NCI-H748 treated with DMSO at 0.1 percent for 48 hours (cell line): ENCODE results near the gene DUSP22.
"Not testable (repeated sequence)": the region's sequence is repeated elsewhere in the genome, so short reads cannot be mapped to it uniquely, and the experiment has no call there.

Experiments
- DNase-seq: peaks from one replicate; lab custom pipeline; 2025; lab: John Stamatoyannopoulos, UW

DUSP22 gene

DNA sequence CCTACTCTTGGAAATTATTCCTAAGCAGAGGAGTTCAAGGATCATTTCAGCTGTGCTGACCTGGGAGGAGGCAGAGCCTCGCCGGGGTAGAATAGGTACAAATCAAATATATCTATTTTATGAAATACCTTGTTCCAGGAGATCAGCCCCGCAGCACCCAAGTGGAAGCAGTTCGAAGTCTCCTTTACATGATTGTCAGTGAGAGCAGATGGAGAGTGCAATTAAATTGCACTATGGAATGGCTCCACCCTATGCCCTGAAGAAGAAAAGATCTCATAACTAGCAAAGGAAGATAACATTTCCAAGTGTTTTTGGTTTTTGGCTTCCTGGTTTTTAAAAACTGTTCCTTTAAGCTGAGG, 31.4 kb downstream of the DUSP22 start:
- DNase-seq, result no peak

- no peak for DNase-seq
These were observed 31.9 kb downstream of the DUSP22 start for GRCh38 chr6:324116-324728.

- no peak for DNase-seq
These were observed 32.4 kb downstream of the DUSP22 start for GRCh38 chr6:324729-325125.

GRCh38 chr6:325161-325860, 33.0 kb downstream of the DUSP22 start:
- not testable (repeated sequence) for DNase-seq

- DNase-seq, result not testable (repeated sequence)
These were observed 33.8 kb downstream of the DUSP22 start for GRCh38 chr6:326066-326465.

DNA sequence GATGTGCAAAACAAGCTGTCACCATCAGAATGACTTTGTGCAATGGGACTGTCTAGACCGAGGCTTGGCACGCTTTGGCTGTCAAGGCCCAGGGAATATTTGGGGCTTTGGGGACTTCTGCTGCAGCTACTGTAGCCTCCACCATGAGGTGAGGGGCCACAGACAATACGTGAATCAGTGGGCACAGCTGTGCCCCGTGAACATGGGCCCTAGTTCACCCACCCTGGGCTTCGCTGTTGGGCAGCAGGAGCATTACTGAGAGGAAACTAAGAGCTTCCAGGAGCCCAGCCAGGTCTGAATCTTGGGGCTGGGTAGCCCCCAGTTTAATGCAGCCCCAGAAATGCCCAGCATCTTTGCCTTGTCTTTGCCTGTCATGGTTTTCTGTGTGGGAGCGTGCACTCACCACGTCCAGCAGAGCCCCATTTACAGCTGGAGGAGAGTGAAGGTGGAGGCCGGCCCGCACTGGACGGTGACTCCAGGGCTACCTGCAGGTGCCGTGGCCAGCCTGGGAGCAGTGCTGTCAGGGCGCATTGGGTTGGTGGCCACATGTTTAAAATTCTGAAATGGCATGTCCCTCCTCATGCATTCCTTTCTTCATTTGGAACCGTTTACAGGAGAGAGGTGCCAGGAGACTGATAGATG, 34.7 kb downstream of the DUSP22 start:
- no peak for DNase-seq

DNA sequence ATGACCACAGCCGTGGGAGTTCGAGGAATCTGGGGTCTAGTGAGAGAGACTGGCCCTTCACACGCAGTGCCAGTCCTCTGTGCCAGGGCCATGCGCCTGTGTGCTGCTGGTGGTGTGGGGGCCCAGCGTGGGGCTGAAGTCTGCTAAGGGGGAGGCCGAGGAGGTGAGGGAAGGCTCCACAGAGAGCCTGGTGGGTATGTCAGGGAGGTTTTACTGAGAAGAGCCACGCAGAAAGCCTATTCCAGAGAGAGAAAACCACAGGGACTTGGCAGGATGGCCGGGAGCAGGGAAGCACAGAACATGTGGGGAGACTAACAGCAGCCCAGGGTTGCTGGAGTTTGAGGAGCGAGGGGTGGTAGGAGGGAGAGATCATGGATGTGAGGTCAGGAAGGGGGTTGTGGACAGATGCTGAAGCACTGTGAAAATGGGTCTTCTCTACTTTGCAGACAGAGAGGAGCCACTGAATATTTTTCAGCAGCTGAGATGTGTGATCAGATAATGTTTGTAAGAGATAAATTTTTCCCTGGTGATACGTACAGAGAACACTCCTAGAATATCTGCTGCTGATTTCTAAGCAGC, 35.3 kb downstream of the DUSP22 start:
- DNase-seq, result no peak

DNA sequence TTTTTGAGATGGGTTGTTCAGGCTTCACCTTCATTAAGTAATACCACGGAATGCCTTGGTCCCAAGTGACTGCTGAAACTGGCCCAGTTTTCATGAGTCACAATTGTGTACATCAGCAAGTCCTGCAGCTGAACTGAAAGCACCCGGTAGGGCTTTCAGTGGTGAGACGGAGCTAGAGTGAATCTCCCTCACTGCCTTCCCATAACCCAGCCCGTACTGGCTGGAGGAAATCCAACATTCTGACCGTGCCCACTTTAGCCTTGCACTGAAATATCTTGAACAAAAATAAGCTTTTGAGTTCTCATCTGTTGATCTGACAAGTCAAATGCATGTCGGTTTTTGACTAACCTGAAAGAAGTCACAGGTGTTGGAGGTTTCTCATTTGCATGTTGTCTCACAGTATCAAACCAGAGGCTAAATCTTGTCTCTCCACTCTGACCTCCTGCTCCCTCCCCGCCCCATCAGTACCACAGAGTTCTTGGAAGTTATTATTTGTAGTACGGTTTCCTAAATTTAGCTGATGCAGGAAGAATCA, 35.9 kb downstream of the DUSP22 start:
- DNase-seq, result no peak

DNA sequence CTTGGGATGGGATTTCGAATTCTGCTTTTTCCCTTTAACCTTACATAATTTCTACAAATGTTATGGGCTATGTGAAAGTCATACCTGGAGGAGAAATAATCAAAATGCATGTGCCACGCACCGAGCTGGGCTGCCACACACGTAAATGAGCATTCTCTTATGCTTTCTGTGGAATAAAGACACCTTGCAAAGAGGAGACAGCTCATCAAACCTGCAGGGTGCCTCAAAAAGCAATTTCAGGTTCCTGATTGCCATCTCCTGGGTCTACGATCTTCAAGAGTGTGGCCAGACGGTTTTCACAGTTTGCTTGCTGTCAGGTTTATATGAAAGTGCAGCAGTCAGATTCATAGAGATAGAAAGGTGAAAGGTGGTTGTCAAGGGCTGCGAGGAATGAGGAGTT, 36.6 kb downstream of the DUSP22 start:
- no peak for DNase-seq

GRCh38 chr6:329888-330691, 37.8 kb downstream of the DUSP22 start:
- DNase-seq, result no peak

DNA sequence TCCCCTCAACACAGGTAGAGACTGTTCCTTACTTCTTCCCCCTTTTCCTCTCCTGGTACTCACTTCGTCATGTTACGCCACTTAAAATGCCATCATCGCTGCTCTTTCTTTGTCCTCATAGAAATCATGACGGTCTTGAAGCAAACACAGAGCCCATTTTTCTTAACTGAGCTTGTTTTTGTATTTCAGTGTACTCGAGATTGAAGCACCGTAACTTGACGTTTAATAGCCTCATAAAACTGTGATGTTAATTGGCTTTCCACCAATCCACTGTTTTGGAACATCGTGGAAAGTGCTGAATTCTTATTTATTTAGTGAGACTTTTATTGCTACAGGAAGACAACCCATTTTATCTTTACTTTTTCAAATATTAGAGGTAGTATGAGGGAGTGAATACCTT, 38.7 kb downstream of the DUSP22 start:
- DNase-seq, result no peak

GRCh38 chr6:331622-332521, 39.6 kb downstream of the DUSP22 start:
- no peak for DNase-seq

DNA sequence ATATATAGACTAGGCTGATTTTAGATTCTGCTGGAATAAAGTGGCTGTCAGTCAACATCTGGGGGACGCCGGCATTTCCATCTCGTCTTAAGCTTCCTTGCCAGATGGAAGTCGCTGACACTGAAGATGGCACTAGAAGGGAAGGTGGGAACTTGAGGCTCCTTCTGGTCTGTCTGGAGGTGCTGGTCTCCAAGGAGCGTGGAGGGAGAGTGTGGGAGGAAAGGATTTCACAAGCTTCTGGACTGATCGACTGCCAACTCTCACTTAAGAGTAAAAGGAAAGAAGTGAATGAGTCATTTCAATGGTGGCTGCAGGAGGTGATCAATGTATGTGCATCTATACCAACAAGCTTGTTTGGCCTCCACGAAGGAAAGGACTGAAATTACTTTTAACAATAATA, 40.4 kb downstream of the DUSP22 start:
- no peak for DNase-seq

DNA sequence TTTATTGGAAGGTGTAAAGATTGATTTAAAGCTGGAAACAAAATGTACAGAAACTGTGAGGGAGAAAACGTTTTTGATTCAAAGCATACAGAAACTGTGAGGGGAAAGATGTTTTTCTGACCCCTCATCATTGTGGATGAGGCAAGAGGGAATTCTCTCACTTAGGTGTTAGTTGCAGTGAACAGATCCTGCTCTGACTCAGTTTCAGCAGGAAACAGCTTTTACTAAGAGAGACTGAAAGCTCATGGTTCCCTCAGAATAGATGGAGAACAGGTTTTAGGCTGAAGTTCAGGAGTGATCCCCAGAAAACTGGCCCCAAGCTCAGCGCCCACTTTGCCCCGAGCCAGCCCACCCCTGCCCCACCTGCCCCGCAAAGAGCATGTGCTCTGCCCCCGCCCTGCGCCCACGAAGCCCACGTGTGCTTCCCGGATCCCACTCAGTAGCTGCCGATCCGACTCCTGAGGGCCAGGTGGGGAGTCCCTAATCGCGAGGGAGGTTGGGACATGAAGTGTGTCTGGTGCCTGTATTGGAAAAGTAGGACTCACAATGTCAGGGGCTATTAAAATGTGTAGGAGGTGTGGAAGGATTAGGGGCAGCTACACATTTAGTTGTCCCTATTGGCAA, 41.2 kb downstream of the DUSP22 start:
- no peak for DNase-seq

- no peak for DNase-seq
These were observed 42.5 kb downstream of the DUSP22 start for GRCh38 chr6:334536-335510.

- no peak for DNase-seq
These were observed 43.3 kb downstream of the DUSP22 start for GRCh38 chr6:335572-335971.

DNA sequence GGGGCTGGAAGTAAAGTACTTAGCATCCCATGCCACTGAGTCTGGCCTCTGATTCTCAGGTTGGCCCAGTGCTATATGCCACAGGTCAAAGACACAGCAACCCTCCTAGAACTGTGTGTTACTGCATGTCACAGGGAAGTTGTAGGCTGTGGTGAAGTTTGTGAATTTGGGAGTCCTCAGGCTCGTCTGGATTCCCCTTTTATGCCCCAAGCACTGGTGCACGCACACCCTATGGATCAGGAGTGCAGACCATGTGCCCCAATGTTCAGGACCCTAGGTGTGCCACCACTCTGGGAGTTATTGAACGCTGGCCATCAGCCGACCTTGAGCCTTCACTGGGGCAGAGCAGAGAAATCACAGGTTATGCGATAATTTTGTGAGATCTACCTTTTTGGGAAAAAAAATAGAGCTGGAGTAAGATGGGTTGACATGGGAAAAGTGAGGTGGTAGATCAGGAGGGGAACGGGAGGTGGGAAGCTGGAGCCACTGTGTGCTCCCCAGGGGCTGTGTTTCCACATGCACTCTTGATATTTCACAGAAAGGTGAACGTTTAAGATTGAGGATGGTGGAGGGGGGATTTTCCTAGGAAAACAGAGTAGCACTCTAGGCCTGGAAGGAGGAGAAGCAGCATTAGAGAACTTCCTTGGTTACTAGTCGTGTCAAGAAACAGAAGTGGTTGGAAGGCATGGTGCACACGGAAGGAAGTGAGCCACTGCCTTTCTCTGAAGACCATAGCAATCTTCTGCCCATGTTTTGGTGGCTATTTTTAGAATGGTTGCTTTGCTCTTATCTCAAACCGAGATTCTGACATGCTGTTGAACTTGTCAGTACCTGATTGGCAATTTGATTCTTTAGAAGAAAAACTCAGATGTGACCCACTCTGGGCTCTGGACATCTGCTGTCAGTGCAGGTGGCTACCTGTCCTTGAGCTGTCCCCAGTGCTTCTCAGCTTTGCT, 44.1 kb downstream of the DUSP22 start:
- no peak for DNase-seq

DNA sequence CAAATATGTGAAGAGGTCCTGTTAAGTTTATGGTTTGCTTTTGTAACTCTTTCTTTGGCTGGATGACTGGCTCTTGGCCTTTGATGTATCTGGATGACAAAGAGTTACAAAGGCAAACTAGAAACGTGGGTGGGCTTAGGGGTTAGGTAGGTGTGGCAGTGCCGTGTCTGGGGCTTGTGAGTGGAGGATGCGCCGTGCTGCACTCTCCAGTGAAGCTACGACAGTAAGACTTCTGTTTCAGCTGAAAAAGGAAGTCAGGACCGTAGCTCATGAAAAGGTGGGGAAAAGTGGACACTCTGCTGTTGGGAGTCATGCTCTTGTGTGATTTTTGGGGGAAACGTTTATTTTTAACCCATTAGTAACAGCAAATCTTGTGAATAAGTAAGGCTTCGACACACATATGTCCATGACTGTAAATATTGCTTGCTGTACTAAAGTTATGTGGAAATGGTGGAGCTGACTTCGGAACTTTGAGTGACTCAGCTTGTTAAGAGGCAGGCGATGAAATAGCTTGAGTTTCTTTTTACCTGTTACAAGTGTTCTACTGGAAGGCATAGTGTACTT, 45.6 kb downstream of the DUSP22 start:
- no peak for DNase-seq
